Heart left ventricle (tissue), 16 donors: ENCODE results near the gene MTUS2. TPM values are rescaled to one million over a fixed set of nuclear protein-coding genes. Genes with fewer than 3 reads are reported as not detected.

Experiments used
- ATAC-seq, 4 donors: fragments of 200-7000 bp; cut with Tn5 transposase; one replicate each; pipeline ENCODE4 v1.9.1; 2020 to 2022; ENCODE audit warnings: moderate library complexity in 4 of 4, mild to moderate bottlenecking in 3 of 4, moderate number of reproducible peaks in 1 of 4
- DNase-seq, 5 donors: peaks; one replicate each; pipeline ENCODE4 v3.0.0-alpha.2; 2020
- H3K27ac ChIP-seq, 12 donors: fragments of 200-600 bp; sonication (generic) in 4 of 12; one replicate each; pipeline versions ENCODE4 v1.5.0 to v1.8.0; 2016 to 2022; ENCODE audit warnings: mild to moderate bottlenecking in 2 of 12
- H3K27me3 ChIP-seq, 9 donors: fragments of 200-600 bp; sonication (generic) in 2 of 9; one replicate each; pipeline versions ENCODE4 v1.5.1 to v1.8.0; 2016 to 2022; ENCODE audit warnings: mild to moderate bottlenecking in 3 of 9
- H3K36me3 ChIP-seq, 9 donors: fragments of 200-600 bp; sonication (generic) in 2 of 9; one replicate each; pipeline versions ENCODE4 v1.5.0 to v1.8.0; 2018 to 2022; ENCODE audit warnings: mild to moderate bottlenecking in 2 of 9
- H3K4me1 ChIP-seq, 12 donors: fragments of 200-600 bp; sonication (generic) in 4 of 12; one replicate each; pipeline versions ENCODE4 v1.5.0 to v1.8.0; 2016 to 2022; ENCODE audit warnings: mild to moderate bottlenecking in 3 of 12
- H3K4me3 ChIP-seq, 12 donors: fragments of 200-600 bp; sonication (generic) in 4 of 12; one replicate each; pipeline versions ENCODE4 v1.5.0 to v1.8.0; 2017 to 2022; ENCODE audit warnings: mild to moderate bottlenecking in 9 of 12, moderate library complexity in 4 of 12
- H3K9me3 ChIP-seq, 12 donors: fragments of 200-600 bp; sonication (generic) in 4 of 12; one replicate each; pipeline versions ENCODE4 v1.5.0 to v1.8.0; 2016 to 2022; ENCODE audit warnings: mild to moderate bottlenecking in 1 of 12
- CTCF ChIP-seq, 12 donors: fragments of 200-600 bp; sonication (generic) in 4 of 12; IDR thresholded peaks; one replicate each; pipeline versions ENCODE4 v1.5.0 to v1.8.0; 2018 to 2022; ENCODE audit warnings: antibody characterized with exemption in 12 of 12, mild to moderate bottlenecking in 5 of 12
- POLR2A ChIP-seq, 2 donors: fragments of 450-650 bp; IDR thresholded peaks; one replicate each; pipeline ENCODE4 v1.6.1; 2017; ENCODE audit warnings: antibody characterized with exemption in 2 of 2, mild to moderate bottlenecking in 2 of 2, moderate library complexity in 2 of 2
- WGBS, 4 donors: extraction: QIAGEN DNeasy Blood & Tissue Kit in 2 of 4; methylation state at CpG; one replicate each; pipeline versions ENCODE4 v1.1.5 to v1.1.7; 2013 to 2018; 5-methylcytosine and 5-hydroxymethylcytosine counted together
- intact Hi-C, 10 donors: fragments of 100-400 bp; cut with DNase I; formaldehyde crosslinking; loops; one replicate each; pipeline versions ENCODE4 v1.11.1 to v1.14.2; 2022
- polyA plus RNA-seq, 2 donors: library from polyadenylated mRNA; stranded (reverse); fragments of 200-250 nt; gene quantifications; one replicate each; pipeline ENCODE4 v1.2.3, GENCODE V29; 2013
- total RNA-seq, 9 donors: library from RNA; depleted of rRNA in 2 of 9; stranded (reverse); fragments of >200 nt in 2 of 9; fragmentation: NEBNext Ultra II Directional in 3 of 9; extraction: Animal tissue kit (Norgen Biotek cat#: 25700) in 3 of 9; gene quantifications; one replicate each; pipeline versions ENCODE4 v1.1.0 to v1.2.4, GENCODE V29; 2016 to 2023
- donor health status: ischemic (EF 13 %, LVEDD 7.1; RV severe dilation, severe dysfunction).
- donor health status: healthy with polysubstance abuse.
- donor health status: DM: no; HTN: yes; CAD: no.
- donor health status: DM: no; HTN: no; CAD: no.
- donor health status: ischemic (EF 25% LVEDD 6.9; RV normal size, moderate dysfunction).
- donor health status: ischemic (EF 25% LVEDD 5.7; RV mildly dilated, moderate dysfunction).
- donor health status: healthy.
- donor health status: DM: yes; HTN: yes; CAD: no.
- donor health status: ischemic (EF 35%, LVEDD 5.7; RV mildly dilated, moderate dysfunction).
- donor health status: nonischemic (EF 11% LVEDD 7.7; RV severe dilation, severe dysfunction).
- donor health status: DM: yes; HTN: yes; CAD: no.
- donor health status: PGD.
- donor health status: ischemic (EF 29% LVEDD 5.4; RV normal size, mild dysfunction).
- donor health status: nonischemic (EF 23%, LVEDD 6.1; RV moderate dilation, normal function).

The MTUS2 gene
- total and polyA plus RNA-seq, 11 donors: 28.7 to 174 (median 67.9) TPM

- intact Hi-C loops: no loop called here
- DNase-seq: no peak
- Histone ChIP-seq H3K27me3 (no peaks in the 10 kb centered on the region), H3K4me3 (no peak overlapping the region), H3K36me3 (no peaks in the 10 kb centered on the region), H3K27ac (no peak overlapping the region), H3K4me1 (no peaks in the 10 kb centered on the region), H3K9me3 (no peaks in the 10 kb centered on the region)
- WGBS, 4 donors: 82 to 94% (median 85%) methylated on average over 3 of the region's 3 CpGs
- ATAC-seq: no peak
- no peak for TF ChIP-seq POLR2A (IDR thresholded peaks at IDR 0.05)
- TF ChIP-seq CTCF (IDR thresholded peaks at IDR 0.05): no peak
Observed at GRCh38 chr13:29022968-29023367, 202.8 kb downstream of the MTUS2 start.

- intact Hi-C loops: no loop called here
- WGBS, 4 donors: 65 to 71% (median 69%) methylated on average over 8 of the region's 8 CpGs
- no peaks in the 10 kb centered on the region for H3K36me3 ChIP-seq
- no peak for TF ChIP-seq CTCF (IDR thresholded peaks at IDR 0.05)
- no peak for TF ChIP-seq POLR2A (IDR thresholded peaks at IDR 0.05)
- ATAC-seq (no peak), DNase-seq (no peak)
- no peaks in the 10 kb centered on the region for H3K27me3 ChIP-seq
- H3K4me3 ChIP-seq: no peak overlapping the region
- H3K27ac ChIP-seq: no peak overlapping the region
- H3K4me1 ChIP-seq: no peaks in the 10 kb centered on the region
- H3K9me3 ChIP-seq: no peaks in the 10 kb centered on the region
Observed at GRCh38 chr13:29024783-29025182, 204.6 kb downstream of the MTUS2 start.

- TF ChIP-seq POLR2A (IDR thresholded peaks at IDR 0.05): no peak
- no peak for TF ChIP-seq CTCF (IDR thresholded peaks at IDR 0.05)
- Histone ChIP-seq H3K36me3 (no peaks in the 10 kb centered on the region), H3K27ac (no peak overlapping the region), H3K4me3 (no peak overlapping the region), H3K4me1 (no peaks in the 10 kb centered on the region), H3K9me3 (no peaks in the 10 kb centered on the region), H3K27me3 (no peaks in the 10 kb centered on the region)
- WGBS, 4 donors: 67 to 75% (median 73%) methylated on average over 5 of the region's 5 CpGs
- no peak for DNase-seq
- ATAC-seq: no peak
- intact Hi-C loops: no loop called here
Observed at GRCh38 chr13:29028868-29029267, 208.7 kb downstream of the MTUS2 start.

- Histone ChIP-seq H3K36me3 (no peaks in the 10 kb centered on the region), H3K27me3 (no peaks in the 10 kb centered on the region), H3K4me1 (no peaks in the 10 kb centered on the region), H3K4me3 (no peak overlapping the region), H3K9me3 (no peaks in the 10 kb centered on the region), H3K27ac (no peak overlapping the region)
- intact Hi-C loops: no loop called here
- ATAC-seq: no peak
- DNase-seq: no peak
- 87 to 92% (median 90%) methylated on average over 9 to 11 of the region's 11 CpGs for WGBS, 4 donors
- TF ChIP-seq CTCF (IDR thresholded peaks at IDR 0.05) (no peak), POLR2A (IDR thresholded peaks at IDR 0.05) (no peak)
Observed at GRCh38 chr13:29038700-29039099, 218.6 kb downstream of the MTUS2 start.
